ENCODE measurements around the gene AHDC1. TPM values are rescaled to one million over a fixed set of nuclear protein-coding genes. Genes with fewer than 3 reads are reported as not detected.

The AHDC1 gene
- total RNA-seq, 1 donor from 2014 or later = 7.0 TPM

GRCh38 chr1:27544834-27545233 lies 59.1 kb downstream of the AHDC1 start:
- peaks cover 2% of the 10 kb centered on the region for H3K27me3 Mint-ChIP-seq (ENCODE audit: insufficient read depth, low read depth)
- Histone ChIP-seq H3K36me3 (no peaks in the 10 kb centered on the region), H3F3A (ENCODE audit: low read depth) (no peaks in the 10 kb centered on the region), H3K9me3 (ENCODE audit: low read depth) (no peaks in the 10 kb centered on the region), H2AFZ (replicated peaks) (no peak overlapping the region), H3K27me3 (no peaks in the 10 kb centered on the region), H3K4me2 (no peak overlapping the region), H4K20me1 (ENCODE audit: low read depth) (peaks cover 72% of the 10 kb centered on the region), H3K79me2 (ENCODE audit: low read depth) (peaks cover 53% of the 10 kb centered on the region), H3K27ac (no peak overlapping the region), H3K4me3 (no peak overlapping the region), H3K9ac (no peak overlapping the region), H3K4me1 (no peaks in the 10 kb centered on the region)
- H3K4me3 Mint-ChIP-seq = no peak overlapping the region
- TF ChIP-seq EZH2 (IDR thresholded peaks at IDR 0.05) = no peak
- TF ChIP-seq EZH2phosphoT487 (IDR thresholded peaks at IDR 0.05) = no peak
- TF ChIP-seq CTCF (IDR thresholded peaks at IDR 0.05) = no peak
- H3K9me3 Mint-ChIP-seq = no peaks in the 10 kb centered on the region
- H3K4me1 Mint-ChIP-seq = peaks cover 31% of the 10 kb centered on the region
- H3K36me3 Mint-ChIP-seq = peaks cover 28% of the 10 kb centered on the region
- DNase-seq (ENCODE audit: low spot score) = no peak
- H3K27ac Mint-ChIP-seq = peak overlapping the region; percentile 75

- no peaks in the 10 kb centered on the region for H3K36me3 ChIP-seq
- H3K9me3 Mint-ChIP-seq = no peaks in the 10 kb centered on the region
- no peaks in the 10 kb centered on the region for H3K27me3 ChIP-seq
- peaks cover 55% of the 10 kb centered on the region for H3K79me2 ChIP-seq (ENCODE audit: low read depth)
- peaks cover 27% of the 10 kb centered on the region for H3K36me3 Mint-ChIP-seq
- H3F3A ChIP-seq (ENCODE audit: low read depth) = peaks cover 15% of the 10 kb centered on the region
- peak overlapping the region; percentile 43 for H3K27ac ChIP-seq
- H3K9me3 ChIP-seq (ENCODE audit: low read depth) = no peaks in the 10 kb centered on the region
- no peak overlapping the region for H2AFZ ChIP-seq (replicated peaks)
- H3K4me3 Mint-ChIP-seq = no peak overlapping the region
- H3K9ac ChIP-seq = no peak overlapping the region
- peaks cover 4% of the 10 kb centered on the region for H3K27me3 Mint-ChIP-seq (ENCODE audit: insufficient read depth, low read depth)
- peaks cover 36% of the 10 kb centered on the region for H3K4me1 Mint-ChIP-seq
- no peaks in the 10 kb centered on the region for H3K4me1 ChIP-seq
- peaks cover 80% of the 10 kb centered on the region for H4K20me1 ChIP-seq (ENCODE audit: low read depth)
- H3K27ac Mint-ChIP-seq = peak overlapping the region; percentile 67
- no peak overlapping the region for H3K4me2 ChIP-seq
- no peak for DNase-seq (ENCODE audit: low spot score)
- TF ChIP-seq EZH2phosphoT487 (IDR thresholded peaks at IDR 0.05) (no peak), CTCF (IDR thresholded peaks at IDR 0.05) (no peak)
- no peak overlapping the region for H3K4me3 ChIP-seq
These were observed 60.7 kb downstream of the AHDC1 start for GRCh38 chr1:27543284-27543683.

GRCh38 chr1:27542463-27543273 lies 61.3 kb downstream of the AHDC1 start:
- TF ChIP-seq EZH2 (IDR thresholded peaks at IDR 0.05) (no peak), EZH2phosphoT487 (IDR thresholded peaks at IDR 0.05) (no peak), CTCF (IDR thresholded peaks at IDR 0.05) (no peak)
- peaks cover 19% of the 10 kb centered on the region for H3F3A ChIP-seq (ENCODE audit: low read depth)
- H3K4me2 ChIP-seq = no peak overlapping the region
- peaks cover 81% of the 10 kb centered on the region for H4K20me1 ChIP-seq (ENCODE audit: low read depth)
- no peak overlapping the region for H2AFZ ChIP-seq (replicated peaks)
- H3K27ac Mint-ChIP-seq = peak overlapping the region; percentile 79
- H3K4me3 Mint-ChIP-seq = no peak overlapping the region
- DNase-seq (ENCODE audit: low spot score) = no peak
- H3K27ac ChIP-seq = peak overlapping the region; percentile 43
- H3K4me3 ChIP-seq = no peak overlapping the region
- no peaks in the 10 kb centered on the region for H3K36me3 ChIP-seq
- peaks cover 39% of the 10 kb centered on the region for H3K4me1 Mint-ChIP-seq
- no peaks in the 10 kb centered on the region for H3K27me3 ChIP-seq
- peaks cover 27% of the 10 kb centered on the region for H3K36me3 Mint-ChIP-seq
- H3K9me3 ChIP-seq (ENCODE audit: low read depth) = no peaks in the 10 kb centered on the region
- no peak overlapping the region for H3K9ac ChIP-seq
- H3K27me3 Mint-ChIP-seq (ENCODE audit: insufficient read depth, low read depth) = peaks cover 4% of the 10 kb centered on the region
- H3K9me3 Mint-ChIP-seq = no peaks in the 10 kb centered on the region
- peaks cover 53% of the 10 kb centered on the region for H3K79me2 ChIP-seq (ENCODE audit: low read depth)
- peaks cover 3% of the 10 kb centered on the region for H3K4me1 ChIP-seq

Measured in neural progenitor cell (in vitro differentiated cells).